K562 (cell line): Measurements from ENCODE around the gene ATXN1.
A peak's percentile ranks its signal among the peaks of the same experiment; 100 is the strongest.

Experiments
- FOS ChIP-seq: IDR thresholded peaks from 3 replicates; pipeline ENCODE4 v1.6.1; 2011; ENCODE audit not compliant: insufficient read length; ENCODE audit errors: extremely low read depth
- HNRNPL ChIP-seq: fragments of 200-400 bp; formaldehyde crosslinking; IDR thresholded peaks from 2 replicates; pipeline ENCODE4 v1.6.1; 2017; ENCODE audit warnings: low read depth, mild to moderate bottlenecking, low read length
- NRF1 ChIP-seq, 2 experiments: fragments of 450-650 bp; IDR thresholded peaks in 1 of 2; conservative IDR thresholded peaks in 1 of 2; 2 replicates each; pipeline ENCODE4 v1.6.1; 2014; ENCODE audit warnings: mild to moderate bottlenecking in 2 of 2
- REST ChIP-seq, 2 experiments: fragments of 450-650 bp; formaldehyde crosslinking in 1 of 2; IDR thresholded peaks; 2 replicates each; pipeline versions ENCODE4 v1.4.0 to v1.6.1; 2014 to 2020; ENCODE audit warnings: mild to moderate bottlenecking in 2 of 2, borderline replicate concordance in 1 of 2, low read depth in 1 of 2
- SETDB1 ChIP-seq: IDR thresholded peaks from one replicate; pipeline ENCODE4 v1.6.1; 2012; ENCODE audit warnings: low read length, control low read depth, inconsistent platforms
- SMC3 ChIP-seq: conservative IDR thresholded peaks from 2 replicates; pipeline ENCODE4 v1.6.1; 2011; ENCODE audit warnings: low read depth, low read length, improper control_type of control experiment; ENCODE audit not compliant: insufficient read depth
- ZBTB49 ChIP-seq: sonication (generic); formaldehyde crosslinking; IDR thresholded peaks from 2 replicates; pipeline ENCODE4 v1.8.0; 2022; ENCODE audit warnings: missing genetic modification reagents, mild to moderate bottlenecking, borderline replicate concordance
- ZNF512 ChIP-seq: IDR thresholded peaks from 2 replicates; pipeline ENCODE4 v1.6.1; 2016; ENCODE audit warnings: missing genetic modification characterization, missing compliant biosample characterization

- TF ChIP-seq SETDB1 (no peak), SMC3 (0 out of 2 replicates have a peak, but pooled peaks have one; percentile 5), NRF1 (conservative IDR thresholded peaks at IDR 0.05 in 1 of 2, IDR thresholded peaks at IDR 0.05 in 1 of 2) (no peak), HNRNPL (no peak), FOS (no peak), ZNF512 (no peak), ZBTB49 (CRISPR knock-in tag) (no peak), REST (IDR thresholded peaks at IDR 0.05; ENCODE audit: borderline replicate concordance) (no peak), REST (CRISPR knock-in tag; IDR thresholded peaks at IDR 0.05; ENCODE audit: low read depth) (no peak)
Measured at GRCh38 chr6:16403831-16404230, 357.4 kb downstream of the ATXN1 start.
